ENCODE data around the gene PIGU. TPM values are rescaled to one million over a fixed set of nuclear protein-coding genes. Genes with fewer than 3 reads are reported as not detected.

The PIGU gene
- total RNA-seq, 1 experiment from 2014 or later = 25.0 TPM

- H3K36me3 ChIP-seq (ENCODE audit: low read depth) = no peaks in the 10 kb centered on the region
- DNase-seq = no peak
- TF ChIP-seq EZH2 (IDR thresholded peaks at IDR 0.05; ENCODE audit: low read depth) (no peak), CTCF (conservative IDR thresholded peaks at IDR 0.05) (no peak)
- intact Hi-C loops (cut with micrococcal nuclease; ENCODE audit: unreplicated experiment) = no loop called here
- no peak overlapping the region for H3K27ac ChIP-seq
- H3F3A ChIP-seq (ENCODE audit: insufficient read depth, low read depth) = no peaks in the 10 kb centered on the region; the same call in 1 of the 2 replicates
- no peaks in the 10 kb centered on the region for H3K79me2 ChIP-seq (ENCODE audit: low read depth)
- no TSS peak for BruUV-seq (replicated peaks)
- ChIA-PET POLR2A (ENCODE audit: unreplicated experiment) (no interaction called here), CTCF (no interaction called here)
- no peaks in the 10 kb centered on the region for H4K20me1 ChIP-seq (ENCODE audit: insufficient read depth)
- H3K9me3 ChIP-seq (ENCODE audit: insufficient read depth, low read depth) = no peaks in the 10 kb centered on the region
- H3K4me2 ChIP-seq = no peak overlapping the region
- H3K4me1 ChIP-seq (replicated peaks; ENCODE audit: insufficient read depth) = no peaks in the 10 kb centered on the region
- H2AFZ ChIP-seq = no peak overlapping the region
- no peaks in the 10 kb centered on the region for H3K9me2 ChIP-seq (ENCODE audit: insufficient read depth)
- H3K27me3 ChIP-seq (ENCODE audit: insufficient read depth, low read depth) = no peaks in the 10 kb centered on the region
- no peak overlapping the region for H3K4me3 ChIP-seq
Measured at GRCh38 chr20:34571753-34572152, 105.1 kb downstream of the PIGU start.

- TF ChIP-seq EZH2 (IDR thresholded peaks at IDR 0.05; ENCODE audit: low read depth) (no peak), CTCF (conservative IDR thresholded peaks at IDR 0.05) (no peak)
- Histone ChIP-seq H4K20me1 (ENCODE audit: insufficient read depth) (no peaks in the 10 kb centered on the region), H3K27me3 (ENCODE audit: insufficient read depth, low read depth) (no peaks in the 10 kb centered on the region), H3K9me2 (ENCODE audit: insufficient read depth) (no peaks in the 10 kb centered on the region), H3K4me3 (no peak overlapping the region), H2AFZ (no peak overlapping the region), H3F3A (ENCODE audit: insufficient read depth, low read depth) (no peaks in the 10 kb centered on the region; the same call in 1 of the 2 replicates), H3K4me1 (replicated peaks; ENCODE audit: insufficient read depth) (no peaks in the 10 kb centered on the region), H3K4me2 (no peak overlapping the region), H3K9me3 (ENCODE audit: insufficient read depth, low read depth) (no peaks in the 10 kb centered on the region), H3K79me2 (ENCODE audit: low read depth) (no peaks in the 10 kb centered on the region), H3K27ac (no peak overlapping the region), H3K36me3 (ENCODE audit: low read depth) (no peaks in the 10 kb centered on the region)
- CTCF ChIA-PET = interaction anchor here (0.5 kb wide), 1 partner anchor 26 kb away, joined by 4 read pairs; no protein-coding TSS in a partner anchor
- intact Hi-C loops (cut with micrococcal nuclease; ENCODE audit: unreplicated experiment) = no loop called here
- DNase-seq = no peak
- no TSS peak for BruUV-seq (replicated peaks)
- POLR2A ChIA-PET (ENCODE audit: unreplicated experiment) = interaction anchor here (0.6 kb wide), 1 partner anchor 10 kb away, joined by 3 read pairs; no protein-coding TSS in a partner anchor
Measured at GRCh38 chr20:34570859-34571306, 106.0 kb downstream of the PIGU start.

GRCh38 chr20:34569598-34569997, 107.3 kb downstream of the PIGU start:
- DNase-seq = no peak
- Histone ChIP-seq H3K9me3 (ENCODE audit: insufficient read depth, low read depth) (no peaks in the 10 kb centered on the region), H3K4me2 (no peak overlapping the region), H3K27ac (no peak overlapping the region), H2AFZ (no peak overlapping the region), H3K79me2 (ENCODE audit: low read depth) (no peaks in the 10 kb centered on the region), H3K9me2 (ENCODE audit: insufficient read depth) (no peaks in the 10 kb centered on the region), H3K4me3 (no peak overlapping the region), H3K4me1 (replicated peaks; ENCODE audit: insufficient read depth) (no peaks in the 10 kb centered on the region), H3K36me3 (ENCODE audit: low read depth) (no peaks in the 10 kb centered on the region), H4K20me1 (ENCODE audit: insufficient read depth) (no peaks in the 10 kb centered on the region), H3F3A (ENCODE audit: insufficient read depth, low read depth) (no peaks in the 10 kb centered on the region; the same call in 1 of the 2 replicates), H3K27me3 (ENCODE audit: insufficient read depth, low read depth) (no peaks in the 10 kb centered on the region)
- BruUV-seq (replicated peaks) = no TSS peak
- POLR2A ChIA-PET (ENCODE audit: unreplicated experiment) = no interaction called here
- CTCF ChIA-PET = no interaction called here
- TF ChIP-seq CTCF (conservative IDR thresholded peaks at IDR 0.05) (no peak), EZH2 (IDR thresholded peaks at IDR 0.05; ENCODE audit: low read depth) (no peak)
- intact Hi-C loops (cut with micrococcal nuclease; ENCODE audit: unreplicated experiment) = no loop called here
